Gastroesophageal sphincter (tissue), 4 donors: ENCODE results near the gene WNT7A. TPM values are rescaled to one million over a fixed set of nuclear protein-coding genes. Genes with fewer than 3 reads are reported as not detected.

Experiments
- ATAC-seq: fragments of 150-250 bp; one replicate; pipeline ENCODE4 v1.9.1; 2016; ENCODE audit warnings: mild to moderate bottlenecking, moderate library complexity
- H3K27ac ChIP-seq, 4 donors: fragments of 200-600 bp; sonication (generic) in 3 of 4; 1 replicate in 3 of 4; 2 replicates in 1 of 4; pipeline ENCODE4 v1.5.1; 2016 to 2019
- H3K27me3 ChIP-seq: fragments of 200-600 bp; sonication (generic); one replicate; pipeline ENCODE4 v1.5.1; 2019
- H3K36me3 ChIP-seq, 2 donors: fragments of 200-600 bp; sonication (generic); one replicate each; pipeline ENCODE4 v1.5.1; 2019; ENCODE audit warnings: control low read depth in 1 of 2
- H3K4me1 ChIP-seq, 3 donors: fragments of 200-600 bp; sonication (generic); 1 replicate in 2 of 3; 2 replicates in 1 of 3; pipeline ENCODE4 v1.5.1; 2016 to 2019; ENCODE audit warnings: control low read depth in 2 of 3
- H3K4me3 ChIP-seq, 2 donors: fragments of 200-600 bp; sonication (generic); one replicate each; pipeline ENCODE4 v1.5.1; 2019; ENCODE audit warnings: mild to moderate bottlenecking in 1 of 2, moderate library complexity in 1 of 2
- H3K9me3 ChIP-seq, 3 donors: fragments of 200-600 bp; sonication (generic); one replicate each; pipeline ENCODE4 v1.5.1; 2017 to 2019; ENCODE audit warnings: control low read depth in 2 of 3
- CTCF ChIP-seq, 4 experiments: fragments of 200-600 bp in 2 of 4; fragments of 450-650 bp in 2 of 4; sonication (generic) in 1 of 4; IDR thresholded peaks; one replicate each; pipeline ENCODE4 v1.5.1; 2017 to 2019; ENCODE audit warnings: antibody characterized with exemption in 4 of 4, mild to moderate bottlenecking in 2 of 4, moderate library complexity in 2 of 4
- EP300 ChIP-seq: sonication (generic); formaldehyde crosslinking; IDR thresholded peaks from one replicate; pipeline ENCODE4 v1.6.1; 2017; ENCODE audit warnings: antibody characterized with exemption, mild to moderate bottlenecking
- POLR2A ChIP-seq, 2 donors: fragments of 450-650 bp; IDR thresholded peaks; one replicate each; pipeline ENCODE4 v1.6.1; 2017; ENCODE audit warnings: antibody characterized with exemption in 2 of 2, mild to moderate bottlenecking in 2 of 2, moderate library complexity in 1 of 2
- POLR2AphosphoS5 ChIP-seq: sonication (generic); formaldehyde crosslinking; IDR thresholded peaks from one replicate; pipeline ENCODE4 v1.6.1; 2017; ENCODE audit warnings: antibody characterized with exemption
- WGBS, 2 donors: methylation state at CpG; one replicate each; pipeline ENCODE4 v1.1.5; 2018; ENCODE audit warnings: low coverage in 1 of 2; 5-methylcytosine and 5-hydroxymethylcytosine counted together
- total RNA-seq, 4 donors: library from RNA; depleted of rRNA; stranded (reverse); fragments of >200 nt; gene quantifications; one replicate each; pipeline ENCODE4 v1.1.0, GENCODE V29; 2016

Gene WNT7A
- total RNA-seq, 4 donors from 2014 or later = 0.13 to 0.77 TPM; not detected in 2

GRCh38 chr3:13901935-13902584 lies 22.2 kb upstream of the WNT7A start:
- TF ChIP-seq POLR2A (IDR thresholded peaks at IDR 0.05) = no peak
- peaks cover 0 to 76% (median 3%) of the 10 kb centered on the region in 3 donors for H3K9me3 ChIP-seq
- H3K27ac ChIP-seq = no peak overlapping the region
- WGBS, 2 donors = 59 to 67% methylated on average over 1 of the region's 1 CpG
- no peak overlapping the region for H3K4me3 ChIP-seq
- peaks cover 0 to 2% (median 0%) of the 10 kb centered on the region in 3 donors for H3K4me1 ChIP-seq
- H3K36me3 ChIP-seq = peaks cover 0 to 15% of the 10 kb centered on the region in 2 donors
- no peaks in the 10 kb centered on the region for H3K27me3 ChIP-seq
- ATAC-seq = no peak

GRCh38 chr3:13898346-13898745 lies 18.5 kb upstream of the WNT7A start:
- whole genome bisulfite sequencing, 2 donors = 67 to 73% methylated on average over 2 to 3 of the region's 3 CpGs
- Histone ChIP-seq H3K36me3 (no peaks in the 10 kb centered on the region), H3K4me1 (peaks cover 0 to 23% (median 11%) of the 10 kb centered on the region in 3 donors), H3K27ac (no peak overlapping the region), H3K9me3 (peaks cover 0 to 39% (median 3%) of the 10 kb centered on the region in 3 donors), H3K4me3 (no peak overlapping the region), H3K27me3 (no peaks in the 10 kb centered on the region)
- TF ChIP-seq POLR2A (IDR thresholded peaks at IDR 0.05) (no peak), POLR2AphosphoS5 (no peak)
- no peak for ATAC-seq

GRCh38 chr3:13896473-13897154 lies 16.7 kb upstream of the WNT7A start:
- peaks cover 0 to 23% (median 11%) of the 10 kb centered on the region in 3 donors for H3K4me1 ChIP-seq
- ATAC-seq = no peak
- H3K9me3 ChIP-seq = peaks cover 0 to 21% (median 0%) of the 10 kb centered on the region in 3 donors
- H3K27me3 ChIP-seq = no peaks in the 10 kb centered on the region
- H3K27ac ChIP-seq = peak overlapping the region in 1 of 4 donors; percentile 85
- TF ChIP-seq POLR2A (IDR thresholded peaks at IDR 0.05) (no peak), EP300 (no peak), POLR2AphosphoS5 (no peak), CTCF (IDR thresholded peaks at IDR 0.05) (peak in 3 of 4 experiments; percentile 50 to 74 (median 61))
- H3K36me3 ChIP-seq = no peaks in the 10 kb centered on the region
- H3K4me3 ChIP-seq = peak overlapping the region; percentile 55 to 56
- 21 to 40% methylated on average over 5 to 12 of the region's 12 CpGs for WGBS, 2 donors

GRCh38 chr3:13895155-13896105 lies 15.6 kb upstream of the WNT7A start:
- Histone ChIP-seq H3K9me3 (peaks cover 0 to 11% (median 0%) of the 10 kb centered on the region in 3 donors), H3K27me3 (no peaks in the 10 kb centered on the region), H3K27ac (peak overlapping the region; percentile 15 to 85 (median 66)), H3K36me3 (no peaks in the 10 kb centered on the region), H3K4me3 (peak overlapping the region; percentile 55 to 56), H3K4me1 (peaks cover 0 to 23% (median 11%) of the 10 kb centered on the region in 3 donors)
- peak; percentile 81 for TF ChIP-seq POLR2AphosphoS5
- TF ChIP-seq CTCF (IDR thresholded peaks at IDR 0.05) = no peak
- TF ChIP-seq POLR2A (IDR thresholded peaks at IDR 0.05) = peak; percentile 41 to 51
- WGBS, 2 donors = 1 to 3% methylated on average over 6 to 34 of the region's 86 CpGs
- peak; percentile 98 for ATAC-seq

- H3K4me3 ChIP-seq = peak overlapping the region; percentile 55 to 56
- peaks cover 0 to 23% (median 11%) of the 10 kb centered on the region in 3 donors for H3K4me1 ChIP-seq
- H3K27me3 ChIP-seq = no peaks in the 10 kb centered on the region
- WGBS, 2 donors = 60% methylated on average over 1 of the region's 20 CpGs; no CpG with 5 or more reads in 1 of the 2 donors
- ATAC-seq = no peak
- H3K9me3 ChIP-seq = peaks cover 0 to 6% (median 0%) of the 10 kb centered on the region in 3 donors
- peak overlapping the region in 3 of 4 donors; percentile 35 to 85 (median 68) for H3K27ac ChIP-seq
- TF ChIP-seq POLR2A (IDR thresholded peaks at IDR 0.05) (no peak), EP300 (no peak), POLR2AphosphoS5 (no peak)
- H3K36me3 ChIP-seq = no peaks in the 10 kb centered on the region
Measured at GRCh38 chr3:13894807-13895154, 14.9 kb upstream of the WNT7A start.
